Right hindlimb (tissue), 1 donor: ENCODE results near the gene SPATA6.
"Not testable (repeated sequence)": the region's sequence is repeated elsewhere in the genome, so short reads cannot be mapped to it uniquely, and the experiment has no call there.

Source experiments
- DNase-seq: peaks from one replicate; pipeline ENCODE4 v3.0.0-alpha.2; 2018

The SPATA6 gene

DNA sequence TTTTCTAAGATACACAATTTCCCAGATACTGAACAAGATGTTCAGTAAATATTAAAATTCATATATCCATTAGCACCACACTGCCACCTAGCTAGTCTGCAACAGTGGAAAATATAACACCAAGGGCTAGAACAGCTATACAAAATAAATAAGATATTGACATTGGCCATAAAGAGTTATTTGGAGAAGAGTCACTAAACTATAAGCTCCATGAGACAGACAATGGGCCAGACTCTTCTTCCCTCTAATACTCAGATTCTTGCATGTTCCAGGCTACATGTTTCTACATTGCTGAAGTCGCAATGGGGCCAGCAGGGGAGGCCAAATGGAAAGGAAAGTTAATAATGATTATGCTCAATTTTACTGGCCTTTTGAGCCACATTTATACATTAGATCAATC is 21.5 kb downstream of the SPATA6 start:
- no peak for DNase-seq

- DNase-seq = no peak
Measured at GRCh38 chr1:48448932-48449331, 23.1 kb downstream of the SPATA6 start.

DNA sequence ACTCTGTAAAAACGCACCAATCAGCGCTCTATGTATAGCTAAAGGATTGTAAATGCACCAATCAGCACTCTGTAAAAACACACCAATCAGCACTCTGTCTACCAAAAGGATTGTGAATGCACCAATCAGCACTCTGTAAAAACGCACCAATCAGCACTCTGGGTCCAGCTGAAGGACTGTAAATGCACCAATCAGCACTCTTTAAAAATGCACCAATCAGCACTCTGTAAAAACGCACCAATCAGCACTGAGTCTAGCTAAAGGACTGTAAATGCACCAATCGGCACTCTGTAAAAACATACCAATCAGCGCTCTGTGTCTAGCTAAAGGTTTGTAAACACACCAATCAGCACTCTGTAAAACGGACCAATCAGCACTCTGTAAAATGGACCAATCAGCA is 27.8 kb downstream of the SPATA6 start:
- not testable (repeated sequence) for DNase-seq

GRCh38 chr1:48442864-48443619 is 29.0 kb downstream of the SPATA6 start:
- DNase-seq = no peak

GRCh38 chr1:48440786-48441185 is 31.2 kb downstream of the SPATA6 start:
- not testable (repeated sequence) for DNase-seq

DNA sequence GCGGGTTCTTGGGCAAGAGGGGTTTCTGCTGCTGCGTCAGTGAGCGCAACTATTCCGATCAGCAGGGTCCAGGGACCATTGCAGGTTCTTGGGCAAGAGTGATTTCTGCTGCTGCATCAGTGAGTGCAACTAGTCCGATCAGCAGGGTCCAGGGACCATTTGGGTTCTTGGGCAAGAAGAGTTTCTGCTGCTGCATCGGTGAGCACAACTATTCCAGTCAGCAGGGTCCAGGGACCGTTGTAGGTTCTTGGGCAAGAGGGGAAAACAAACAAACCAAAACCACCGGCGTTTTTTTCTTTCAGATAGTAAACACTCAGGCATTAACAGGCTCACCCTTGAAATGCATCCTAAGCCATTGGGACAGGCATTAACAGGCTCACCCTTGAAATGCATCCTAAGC is 32.6 kb downstream of the SPATA6 start:
- no peak for DNase-seq

DNA sequence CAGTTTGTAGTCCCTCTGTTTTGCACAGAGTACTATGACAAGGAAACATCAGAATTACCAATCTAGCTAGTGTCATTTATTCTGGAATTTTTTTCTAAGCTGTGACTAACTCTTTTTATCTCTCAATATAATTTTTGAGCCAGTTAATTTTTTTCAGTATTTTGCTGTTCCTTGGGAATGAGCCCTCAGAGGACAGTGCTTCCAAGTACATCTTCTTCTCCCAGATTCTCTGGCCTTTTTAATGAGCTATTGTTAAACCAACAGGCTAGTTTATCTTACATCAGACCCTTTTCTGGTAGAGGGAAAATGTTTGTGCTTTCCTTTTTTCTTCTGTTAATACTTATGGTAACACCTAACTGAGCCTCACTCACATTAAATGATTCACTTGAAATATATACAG is 34.6 kb downstream of the SPATA6 start:
- not testable (repeated sequence) for DNase-seq

DNA sequence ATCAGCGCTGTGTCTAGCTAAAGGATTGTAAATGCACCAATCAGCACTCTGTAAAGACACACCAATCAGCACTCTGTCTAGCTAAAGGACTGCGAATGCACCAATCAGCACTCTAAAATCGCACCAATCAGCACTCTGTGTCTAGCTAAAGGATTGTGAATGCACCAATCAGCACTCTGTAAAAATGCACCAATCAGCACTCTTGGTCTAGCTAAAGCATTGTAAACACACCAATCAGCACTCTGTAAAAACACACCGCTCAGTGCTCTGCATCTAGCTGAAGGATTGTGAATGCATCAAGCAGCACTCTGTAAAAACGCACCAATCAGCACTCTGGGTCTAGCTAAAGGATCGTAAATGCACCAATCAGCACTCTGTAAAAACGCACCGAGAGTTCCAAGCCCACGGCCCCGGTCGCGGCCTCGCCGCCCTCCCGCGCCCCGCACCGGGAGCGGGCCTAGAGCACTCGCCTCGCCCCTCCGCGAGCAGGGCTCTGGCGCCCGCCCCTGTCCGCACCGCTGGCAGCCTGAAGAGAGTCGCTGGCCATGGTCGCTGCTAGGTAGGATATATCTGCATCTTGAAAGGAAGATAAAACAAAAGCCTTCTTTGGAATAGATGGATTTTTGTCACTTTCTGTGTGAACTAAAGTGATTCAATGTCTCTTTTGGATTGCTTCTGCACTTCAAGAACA is 36.5 kb downstream of the SPATA6 start:
- DNase-seq = not testable (repeated sequence)

DNA sequence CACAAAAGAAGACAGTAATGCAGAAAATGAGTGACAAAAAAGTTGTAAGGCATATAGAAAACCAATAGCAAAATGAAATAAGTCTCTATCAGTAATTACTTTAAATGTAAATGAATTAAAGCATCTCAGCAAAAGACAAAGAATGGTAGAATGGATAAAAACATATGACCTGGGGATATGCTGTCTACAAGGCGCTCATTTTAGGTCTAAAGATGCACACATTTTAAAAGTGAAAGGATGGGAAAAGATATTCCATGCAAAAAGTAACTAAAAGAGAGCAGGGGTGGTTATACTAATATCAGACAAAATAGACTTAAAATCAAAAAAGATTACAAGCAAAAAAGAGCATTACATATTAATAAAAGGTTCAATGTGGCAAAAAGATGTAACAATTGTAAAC is 41.2 kb downstream of the SPATA6 start:
- DNase-seq = no peak

DNA sequence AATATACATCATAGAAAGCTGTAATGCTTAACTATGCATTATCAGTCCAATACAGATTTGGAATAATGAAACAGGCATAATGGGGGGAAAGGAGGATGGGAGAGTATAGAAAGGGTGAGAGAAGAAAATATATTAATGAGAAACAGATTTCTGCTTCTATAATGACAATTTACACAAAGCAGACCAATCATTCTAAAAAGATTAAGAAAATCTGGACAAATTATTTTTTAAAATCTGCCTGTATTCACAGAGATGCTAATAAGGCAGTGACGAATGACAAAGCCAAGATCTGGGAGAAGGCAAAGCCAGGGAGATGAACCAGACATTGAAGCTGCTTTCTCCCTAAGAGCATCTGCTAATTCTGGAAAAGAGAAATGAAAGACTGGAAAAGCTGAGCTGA is 50.0 kb downstream of the SPATA6 start:
- DNase-seq = no peak

DNA sequence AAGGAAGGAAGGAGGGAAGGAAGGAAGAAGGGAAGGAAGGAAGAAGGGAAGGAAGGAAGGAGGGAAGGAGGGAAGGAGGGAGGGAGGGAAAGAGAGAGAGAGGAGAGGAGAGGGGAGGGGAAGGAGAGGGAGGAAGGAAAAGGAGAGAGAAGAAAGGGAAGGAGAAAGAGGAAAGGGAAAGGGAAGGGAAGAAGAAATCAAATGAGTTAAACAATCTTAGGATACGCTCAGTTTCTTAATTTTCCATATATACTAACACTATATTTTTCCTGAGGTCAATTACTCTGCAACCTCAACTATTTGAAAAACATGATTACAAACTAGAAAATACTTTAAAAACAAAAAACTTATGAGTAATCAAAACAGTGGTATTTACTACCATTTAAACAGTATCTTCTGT is 53.3 kb downstream of the SPATA6 start:
- no peak for DNase-seq

GRCh38 chr1:48415050-48415449 is 57.0 kb downstream of the SPATA6 start:
- DNase-seq = no peak

GRCh38 chr1:48414264-48414663 is 57.7 kb downstream of the SPATA6 start:
- no peak for DNase-seq

GRCh38 chr1:48405940-48406339 is 66.1 kb downstream of the SPATA6 start:
- DNase-seq = no peak

DNA sequence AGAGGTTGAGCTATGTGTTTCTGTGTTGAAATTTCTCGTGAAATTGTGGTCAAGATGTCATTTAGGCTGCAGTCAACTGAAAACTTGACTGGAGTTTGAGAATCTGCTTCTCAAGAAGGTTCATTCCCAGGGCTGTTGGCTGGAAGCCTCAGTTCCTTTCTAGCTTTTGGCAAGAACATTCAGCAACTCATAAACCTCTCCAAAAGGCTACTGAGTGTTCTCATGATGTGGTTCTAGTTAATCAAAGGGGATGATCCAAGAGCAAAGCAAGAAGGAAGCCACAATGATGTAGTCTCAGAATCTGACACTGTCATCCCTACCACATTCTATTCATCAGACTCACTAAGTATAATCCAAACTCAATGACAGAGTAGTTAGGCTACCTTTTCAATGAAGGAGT is 66.6 kb downstream of the SPATA6 start:
- DNase-seq = no peak

DNA sequence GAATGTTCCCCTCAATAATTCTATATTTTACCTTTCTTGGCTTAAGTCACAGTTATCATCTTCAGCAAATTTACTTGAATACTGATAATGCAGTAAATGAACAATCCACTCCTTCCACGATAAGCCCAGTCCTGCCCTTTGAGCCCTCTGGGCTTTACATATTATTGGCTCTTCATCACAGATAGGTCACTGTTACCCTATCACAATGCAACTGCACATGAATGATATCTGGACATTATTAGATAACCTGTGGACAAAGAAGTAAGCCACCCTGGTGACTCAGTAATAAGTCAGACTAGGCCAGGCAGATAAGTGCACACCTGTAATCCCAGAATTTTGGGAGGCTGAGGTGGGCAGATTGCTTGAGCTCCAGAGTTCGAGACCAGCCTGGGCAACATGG is 69.4 kb downstream of the SPATA6 start:
- DNase-seq = no peak

DNA sequence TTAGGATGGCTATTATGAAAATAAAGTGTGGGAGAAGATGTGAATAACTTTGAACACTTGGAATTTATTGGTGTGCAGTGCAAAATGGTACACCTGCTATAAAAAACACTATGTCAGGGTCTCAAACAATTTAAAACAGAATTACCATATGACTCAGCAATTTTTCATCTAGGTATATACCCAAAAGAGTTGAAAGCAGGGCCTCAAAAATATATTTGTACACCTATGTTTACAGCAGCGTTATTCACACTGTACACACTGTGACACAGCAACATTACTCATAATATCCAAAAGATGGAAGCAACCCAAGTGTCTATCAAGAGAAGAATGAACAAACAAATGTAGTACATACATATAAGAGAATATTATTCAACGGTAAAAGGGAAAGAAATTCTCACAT is 75.8 kb downstream of the SPATA6 start:
- DNase-seq = no peak

DNA sequence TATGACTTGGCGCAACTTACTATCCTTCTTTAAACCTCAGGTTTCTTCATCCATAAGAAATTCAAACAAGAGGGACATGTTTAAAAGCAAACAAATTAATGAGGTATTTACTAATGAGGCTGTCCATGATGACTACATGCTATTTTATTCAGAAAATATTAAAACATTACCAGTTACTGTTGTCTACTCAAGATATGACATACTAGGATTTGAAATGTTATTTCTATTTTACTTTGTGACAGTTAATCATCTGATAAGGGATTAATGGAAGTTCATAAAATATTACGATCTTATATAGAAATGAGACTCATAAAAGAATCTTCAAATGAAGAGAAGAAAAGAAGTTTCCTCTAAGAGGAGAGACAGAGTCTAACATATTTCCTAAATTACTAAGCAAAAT is 80.1 kb downstream of the SPATA6 start:
- no peak for DNase-seq

- no peak for DNase-seq
Measured at GRCh38 chr1:48387409-48387808, 84.6 kb downstream of the SPATA6 start.

- no peak for DNase-seq
Measured at GRCh38 chr1:48374785-48375184, 97.2 kb downstream of the SPATA6 start.

GRCh38 chr1:48371598-48371997 is 100.4 kb downstream of the SPATA6 start:
- no peak for DNase-seq

- DNase-seq = no peak
Measured at GRCh38 chr1:48362901-48363300, 109.1 kb downstream of the SPATA6 start.

DNA sequence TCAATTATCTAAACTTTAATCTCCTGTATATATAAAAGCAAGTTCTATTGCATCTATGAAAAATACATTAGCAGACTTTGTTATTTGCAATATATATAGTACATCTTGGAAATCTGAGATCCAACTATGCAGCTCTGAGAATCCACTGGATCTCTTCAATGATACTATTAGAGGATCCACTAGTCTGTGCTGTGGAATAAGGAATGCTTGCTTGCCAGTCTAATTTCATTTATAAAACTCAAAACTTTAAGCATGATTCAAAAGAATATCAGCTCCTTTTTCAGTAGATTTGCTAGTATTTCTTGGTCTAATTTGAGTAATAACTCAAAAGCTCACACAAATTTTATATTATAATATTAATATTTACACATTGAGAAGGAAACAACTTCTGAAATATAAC is 115.1 kb downstream of the SPATA6 start:
- DNase-seq = no peak

DNA sequence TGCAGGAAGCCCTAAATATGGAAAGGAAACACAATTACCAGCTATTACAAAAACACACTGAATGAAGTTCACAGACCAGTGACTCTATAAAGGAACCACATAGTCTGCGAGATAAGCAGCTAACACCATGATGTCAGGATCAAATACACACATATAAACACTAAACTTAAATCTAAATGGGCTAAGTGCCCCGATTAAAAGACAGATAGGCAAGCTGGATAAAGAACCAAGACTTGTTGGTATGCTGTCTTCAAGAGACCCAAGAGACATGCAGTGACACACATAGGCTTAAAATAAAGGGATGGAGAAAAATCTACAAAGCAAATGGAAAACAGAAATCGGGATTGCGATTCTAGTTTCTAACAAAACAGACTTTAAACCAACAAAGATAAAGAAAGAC is 127.6 kb downstream of the SPATA6 start:
- DNase-seq = no peak

GRCh38 chr1:48341221-48341620 is 130.8 kb downstream of the SPATA6 start:
- DNase-seq = no peak
